ENCODE data around the gene FLNA. TPM values are rescaled to one million over a fixed set of nuclear protein-coding genes. Genes with fewer than 3 reads are reported as not detected.

The FLNA gene
- total and polyA plus RNA-seq, 2 of the 13 experiments (the other 11 are each of a cell fraction or from before 2014, with no cell fraction given), result 83.4 to 174 TPM

- TF ChIP-seq SNAI1 (CRISPR knock-in tag; IDR thresholded peaks at IDR 0.05; ENCODE audit: borderline replicate concordance) (no peak), RBM22 (optimal IDR thresholded peaks at IDR 0.05; ENCODE audit: low read length) (no peak), ZNF12 (CRISPR knock-in tag; IDR thresholded peaks at IDR 0.05) (no peak), SRF (IDR thresholded peaks at IDR 0.05; ENCODE audit: low read depth, low read length) (no peak), MTF1 (CRISPR knock-in tag; IDR thresholded peaks at IDR 0.05) (no peak), ARID4A (CRISPR knock-in tag; IDR thresholded peaks at IDR 0.05; ENCODE audit: borderline replicate concordance) (peak; percentile 59; the same call in 1 of the 2 replicates), E2F1 (CRISPR knock-in tag; IDR thresholded peaks at IDR 0.05) (0 out of 2 replicates have a peak, but pooled peaks have one; percentile 76), CENPT (CRISPR knock-in tag; IDR thresholded peaks at IDR 0.05; ENCODE audit: low read depth) (no peak), ZSCAN31 (CRISPR knock-in tag; IDR thresholded peaks at IDR 0.05; ENCODE audit: low read depth) (no peak), ZNF747 (CRISPR knock-in tag; IDR thresholded peaks at IDR 0.05; ENCODE audit: borderline replicate concordance) (no peak), ELF4 (CRISPR knock-in tag; IDR thresholded peaks at IDR 0.05; ENCODE audit: borderline replicate concordance) (no peak), RAD51 (IDR thresholded peaks at IDR 0.05; ENCODE audit: borderline replicate concordance) (no peak), ATM (IDR thresholded peaks at IDR 0.05; ENCODE audit: borderline replicate concordance) (no peak), ZNF143 (CRISPR knock-in tag; IDR thresholded peaks at IDR 0.05) (no peak), SP2 (CRISPR knock-in tag; IDR thresholded peaks at IDR 0.05) (no peak; the same call in none of the 2 replicates), ATF6 (CRISPR knock-in tag; conservative IDR thresholded peaks at IDR 0.05) (no peak), ZGPAT (CRISPR knock-in tag; IDR thresholded peaks at IDR 0.05) (0 out of 2 replicates have a peak, but pooled peaks have one; percentile 16)
- TF ChIP-seq, protein P1, sequence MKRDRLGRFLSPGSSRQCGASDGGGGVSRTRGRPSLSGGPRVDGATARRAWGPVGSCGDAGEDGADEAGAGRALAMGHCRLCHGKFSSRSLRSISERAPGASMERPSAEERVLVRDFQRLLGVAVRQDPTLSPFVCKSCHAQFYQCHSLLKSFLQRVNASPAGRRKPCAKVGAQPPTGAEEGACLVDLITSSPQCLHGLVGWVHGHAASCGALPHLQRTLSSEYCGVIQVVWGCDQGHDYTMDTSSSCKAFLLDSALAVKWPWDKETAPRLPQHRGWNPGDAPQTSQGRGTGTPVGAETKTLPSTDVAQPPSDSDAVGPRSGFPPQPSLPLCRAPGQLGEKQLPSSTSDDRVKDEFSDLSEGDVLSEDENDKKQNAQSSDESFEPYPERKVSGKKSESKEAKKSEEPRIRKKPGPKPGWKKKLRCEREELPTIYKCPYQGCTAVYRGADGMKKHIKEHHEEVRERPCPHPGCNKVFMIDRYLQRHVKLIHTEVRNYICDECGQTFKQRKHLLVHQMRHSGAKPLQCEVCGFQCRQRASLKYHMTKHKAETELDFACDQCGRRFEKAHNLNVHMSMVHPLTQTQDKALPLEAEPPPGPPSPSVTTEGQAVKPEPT (CRISPR knock-in tag; IDR thresholded peaks at IDR 0.05; ENCODE audit: low read depth), result no peak
Measured at GRCh38 chrX:154378799-154379568, 4.5 kb upstream of the FLNA start, which contains the start of gene EMD (continued).

Data from HepG2 (cell line).